Transverse colon (tissue), 4 donors: Measurements from ENCODE around the gene NT5C2. TPM values are rescaled to one million over a fixed set of nuclear protein-coding genes. Genes with fewer than 3 reads are reported as not detected.
A peak's percentile ranks its signal among the peaks of the same experiment; 100 is the strongest.
"Not testable (repeated sequence)": the region's sequence is repeated elsewhere in the genome, so short reads cannot be mapped to it uniquely, and the experiment has no call there.

Experiments used
- DNase-seq: peaks from one replicate; pipeline ENCODE4 v3.0.0-alpha.2; 2019
- H3K27ac ChIP-seq, 4 donors: fragments of 200-600 bp; sonication (generic); 2 replicates each; pipeline ENCODE4 v1.5.1; 2016 to 2018; ENCODE audit warnings: inconsistent platforms in 4 of 4
- H3K27me3 ChIP-seq: fragments of 200-600 bp; sonication (generic); 2 replicates; pipeline ENCODE4 v1.5.1; 2017; ENCODE audit warnings: inconsistent platforms
- H3K36me3 ChIP-seq, 4 donors: fragments of 200-600 bp; sonication (generic); 2 replicates each; pipeline ENCODE4 v1.5.1; 2017 to 2019; ENCODE audit warnings: inconsistent platforms in 4 of 4
- H3K4me1 ChIP-seq, 4 donors: fragments of 200-600 bp; sonication (generic); 2 replicates each; pipeline ENCODE4 v1.5.1; 2017 to 2020; ENCODE audit warnings: inconsistent platforms in 4 of 4
- H3K4me3 ChIP-seq, 4 donors: fragments of 200-600 bp; sonication (generic); 1 replicate in 1 of 4; 2 replicates in 3 of 4; pipeline versions ENCODE4 v1.5.1 to v1.6.1; 2017 to 2019; ENCODE audit warnings: inconsistent platforms in 4 of 4
- H3K9me3 ChIP-seq, 2 donors: fragments of 200-600 bp; sonication (generic); 2 replicates each; pipeline ENCODE4 v1.5.1; 2017 to 2019; ENCODE audit warnings: inconsistent platforms in 2 of 2
- CTCF ChIP-seq, 5 experiments: fragments of 200-600 bp in 3 of 5; fragments of 450-650 bp in 2 of 5; sonication (generic) in 3 of 5; IDR thresholded peaks; 1 replicate in 2 of 5; 2 replicates in 3 of 5; pipeline ENCODE4 v1.5.1; 2016 to 2017; ENCODE audit warnings: antibody characterized with exemption in 5 of 5, inconsistent platforms in 3 of 5, mild to moderate bottlenecking in 2 of 5, moderate library complexity in 1 of 5
- EP300 ChIP-seq: sonication (generic); formaldehyde crosslinking; IDR thresholded peaks from one replicate; pipeline ENCODE4 v1.6.1; 2017; ENCODE audit warnings: antibody characterized with exemption, low read depth
- POLR2A ChIP-seq: fragments of 450-650 bp; IDR thresholded peaks from one replicate; pipeline ENCODE4 v1.6.1; 2016; ENCODE audit warnings: antibody characterized with exemption, mild to moderate bottlenecking, moderate library complexity
- POLR2AphosphoS5 ChIP-seq, 3 donors: sonication (generic); formaldehyde crosslinking; IDR thresholded peaks; one replicate each; pipeline ENCODE4 v1.6.1; 2016; ENCODE audit warnings: antibody characterized with exemption in 3 of 3
- WGBS, 2 donors: methylation state at CpG; one replicate each; pipeline ENCODE4 v1.1.5; 2018; ENCODE audit warnings: low coverage in 1 of 2; 5-methylcytosine and 5-hydroxymethylcytosine counted together
- in situ Hi-C, 4 donors: fragments of 200-750 bp; cut with MboI; loops; one replicate each; pipeline versions ENCODE4 v1.15.0 to v1.15.1; 2017; ENCODE audit warnings: low sequenced_read_pairs in 3 of 4, low pct_ligation_motif_present in 1 of 4, low pct_unique_long_range_greater_than_20kb in 1 of 4
- intact Hi-C: fragments of 100-400 bp; cut with DNase I; formaldehyde crosslinking; loops from one replicate; pipeline ENCODE4 v1.15.1; 2023; ENCODE audit warnings: low total_unique reads
- total RNA-seq, 4 donors: library from RNA; depleted of rRNA; stranded (reverse); fragments of >200 nt; gene quantifications; one replicate each; pipeline ENCODE4 v1.1.0, GENCODE V29; 2016

Gene NT5C2
- total RNA-seq, 4 donors from 2014 or later = 77.1 to 135 (median 105) TPM

GRCh38 chr10:103069453-103070331 is 123.4 kb downstream of the NT5C2 start:
- 42 to 92% methylated on average over 2 to 16 of the region's 16 CpGs for WGBS, 2 donors
- H3K27me3 ChIP-seq = no peaks in the 10 kb centered on the region
- no peak overlapping the region for H3K27ac ChIP-seq
- TF ChIP-seq CTCF (IDR thresholded peaks at IDR 0.05) = peak; percentile 61 to 75 (median 63)
- TF ChIP-seq POLR2A = no peak
- H3K4me3 ChIP-seq = no peak overlapping the region
- H3K9me3 ChIP-seq = no peaks in the 10 kb centered on the region
- peak; percentile 75 for DNase-seq
- in situ Hi-C loops (loop anchor here (5.0 to 25.0 kb wide), 6 partner anchors 135 to 332 kb away; partner anchors contain the start of genes CNNM2 (in 2 of the 4), CYP17A1 (in 2 of the 4) and WBP1L (in 2 of the 4)), intact Hi-C loops (no loop called here)
- no peaks in the 10 kb centered on the region for H3K4me1 ChIP-seq
- peaks cover 0 to 5% (median 0%) of the 10 kb centered on the region in 4 donors for H3K36me3 ChIP-seq

- no peaks in the 10 kb centered on the region for H3K4me1 ChIP-seq
- H3K36me3 ChIP-seq = peaks cover 0 to 5% (median 0%) of the 10 kb centered on the region in 4 donors
- H3K27me3 ChIP-seq = no peaks in the 10 kb centered on the region
- WGBS, 2 donors = 90 to 100% methylated on average over 3 to 6 of the region's 6 CpGs
- H3K27ac ChIP-seq = no peak overlapping the region
- intact Hi-C loops = no loop called here
- DNase-seq = no peak
- no peaks in the 10 kb centered on the region for H3K9me3 ChIP-seq
- no peak for TF ChIP-seq EP300
- no peak for TF ChIP-seq CTCF (IDR thresholded peaks at IDR 0.05)
- no peak for TF ChIP-seq POLR2AphosphoS5 (IDR thresholded peaks at IDR 0.05)
- no peak for TF ChIP-seq POLR2A
- H3K4me3 ChIP-seq = no peak overlapping the region
- in situ Hi-C loops = loop anchor here (5.0 to 25.0 kb wide), 6 partner anchors 133 to 331 kb away; partner anchors contain the start of genes CNNM2 (in 2 of the 4), CYP17A1 (in 2 of the 4) and WBP1L (in 2 of the 4)
Observed at GRCh38 chr10:103067956-103068355, 125.1 kb downstream of the NT5C2 start.

GRCh38 chr10:103067484-103067883 is 125.6 kb downstream of the NT5C2 start:
- Histone ChIP-seq H3K4me3 (no peak overlapping the region), H3K4me1 (no peaks in the 10 kb centered on the region), H3K9me3 (no peaks in the 10 kb centered on the region), H3K27ac (no peak overlapping the region), H3K36me3 (peaks cover 0 to 5% (median 0%) of the 10 kb centered on the region in 4 donors), H3K27me3 (no peaks in the 10 kb centered on the region)
- TF ChIP-seq CTCF (IDR thresholded peaks at IDR 0.05) (no peak), POLR2A (no peak), POLR2AphosphoS5 (IDR thresholded peaks at IDR 0.05) (no peak), EP300 (no peak)
- intact Hi-C loops = no loop called here
- DNase-seq = no peak
- in situ Hi-C loops = loop anchor here (5.0 to 25.0 kb wide), 6 partner anchors 133 to 330 kb away; partner anchors contain the start of genes CNNM2 (in 2 of the 4), CYP17A1 (in 2 of the 4) and WBP1L (in 2 of the 4)
- 91 to 95% methylated on average over 2 of the region's 2 CpGs for WGBS, 2 donors

GRCh38 chr10:103067099-103067477 is 126.0 kb downstream of the NT5C2 start:
- H3K27ac ChIP-seq, intact Hi-C loops, H3K36me3 ChIP-seq, H3K4me1 ChIP-seq, H3K4me3 ChIP-seq, H3K27me3 ChIP-seq, H3K9me3 ChIP-seq, DNase-seq: not testable (repeated sequence)
- 92 to 100% methylated on average over 1 to 4 of the region's 4 CpGs for WGBS, 2 donors
- in situ Hi-C loops = loop anchor here (5.0 to 25.0 kb wide), 6 partner anchors 132 to 330 kb away; partner anchors contain the start of genes CNNM2 (in 2 of the 4), CYP17A1 (in 2 of the 4) and WBP1L (in 2 of the 4)
